GM12891 (cell line): ENCODE data around the gene TM2D3.

Source experiments
- POLR2A ChIP-seq: IDR thresholded peaks from 2 replicates; pipeline ENCODE4 v1.6.1; 2011; ENCODE audit warnings: low read depth, low read length, control low read depth
- POLR2AphosphoS5 ChIP-seq: IDR thresholded peaks from 2 replicates; pipeline ENCODE4 v1.6.1; 2011; ENCODE audit warnings: low read depth, low read length, control low read depth
- POU2F2 ChIP-seq: IDR thresholded peaks from 2 replicates; pipeline ENCODE4 v1.6.1; 2011; ENCODE audit warnings: low read depth, mild to moderate bottlenecking, control low read depth, low read length, moderate library complexity
- TAF1 ChIP-seq: IDR thresholded peaks from 2 replicates; pipeline ENCODE4 v1.6.1; 2011; ENCODE audit warnings: low read depth, low read length, control low read depth

DNA sequence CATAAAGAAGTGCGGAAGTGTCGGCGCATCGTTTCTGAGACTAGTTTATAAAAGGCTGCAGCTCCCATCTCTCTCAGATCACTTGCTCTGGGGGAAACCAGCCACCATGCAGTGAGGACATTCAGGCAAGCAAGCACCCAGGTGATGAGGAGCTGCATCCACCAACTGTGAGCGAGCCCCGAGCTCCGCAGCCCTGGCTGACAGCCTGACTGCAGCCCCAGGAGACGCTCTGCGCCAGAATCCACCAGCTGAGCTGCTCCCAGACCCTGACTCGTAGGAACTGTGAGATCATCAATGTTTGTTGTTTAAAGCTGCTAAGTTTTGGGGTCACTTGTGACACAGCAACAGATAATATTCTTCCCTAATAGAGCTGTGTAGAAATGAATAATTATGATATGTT is 5.0 kb upstream of the TM2D3 start:
- TF ChIP-seq POLR2AphosphoS5 (no peak), POLR2A (no peak), TAF1 (no peak), POU2F2 (no peak)
